Keratinocyte (primary cell): ENCODE data around the gene MEGF11. TPM values are rescaled to one million over a fixed set of nuclear protein-coding genes. Genes with fewer than 3 reads are reported as not detected.

Experiments used
- DNase-seq: peaks from one replicate; pipeline ENCODE4 v3.0.0-alpha.2; 2011; ENCODE audit warnings: low read depth, missing footprints, low spot score
- FAIRE-seq: peaks from 2 replicates; lab custom pipeline; 2011; peaks lifted over from hg19 to GRCh38; lab: Jason Lieb, UNC
- H2AFZ ChIP-seq: 2 replicates; pipeline ENCODE4 v1.6.0; 2012; ENCODE audit warnings: low read length, control low read depth, inconsistent platforms; ENCODE audit not compliant: control insufficient read depth
- H3K27ac ChIP-seq: 2 replicates; pipeline ENCODE4 v1.5.1; 2011; ENCODE audit warnings: low read length; ENCODE audit not compliant: control insufficient read depth, insufficient read depth
- H3K27me3 ChIP-seq: 3 replicates; pipeline ENCODE4 v1.6.0; 2011; ENCODE audit warnings: low read length; ENCODE audit not compliant: control insufficient read depth, insufficient read depth; ENCODE audit errors: extremely low read depth
- H3K36me3 ChIP-seq, 2 experiments: 2 replicates in 1 of 2; 3 replicates in 1 of 2; pipeline ENCODE4 v1.5.1; 2011; ENCODE audit warnings: low read length in 2 of 2, mild to moderate bottlenecking in 1 of 2; ENCODE audit not compliant: control insufficient read depth in 2 of 2, insufficient read depth in 2 of 2; ENCODE audit errors: extremely low read depth in 1 of 2
- H3K4me1 ChIP-seq: 3 replicates; pipeline ENCODE4 v1.5.1; 2011; ENCODE audit warnings: low read length; ENCODE audit not compliant: control insufficient read depth, insufficient read depth; ENCODE audit errors: extremely low read depth
- H3K4me2 ChIP-seq: 3 replicates; pipeline ENCODE4 v1.6.0; 2011; ENCODE audit warnings: low read depth, low read length; ENCODE audit not compliant: control insufficient read depth, insufficient read depth; ENCODE audit errors: extremely low read depth
- H3K4me3 ChIP-seq, 3 experiments: fragments of 200-600 bp in 1 of 3; sonication (generic) in 1 of 3; 2 replicates in 2 of 3; 3 replicates in 1 of 3; pipeline ENCODE4 v1.5.1; 2011 to 2016; ENCODE audit warnings: low read length in 3 of 3, mild to moderate bottlenecking in 3 of 3, control low read depth in 2 of 3, inconsistent platforms in 1 of 3, low read depth in 1 of 3, mixed read lengths in 1 of 3, mixed run types in 1 of 3, moderate library complexity in 1 of 3; ENCODE audit not compliant: control insufficient read depth in 2 of 3, insufficient read depth in 2 of 3; ENCODE audit errors: extremely low read depth in 1 of 3
- H3K79me2 ChIP-seq: 2 replicates; pipeline ENCODE4 v1.6.0; 2012; ENCODE audit warnings: low read length; ENCODE audit not compliant: control insufficient read depth, insufficient read depth
- H3K9ac ChIP-seq: 3 replicates; pipeline ENCODE4 v1.6.0; 2011; ENCODE audit warnings: low read length; ENCODE audit not compliant: control insufficient read depth, insufficient read depth; ENCODE audit errors: extremely low read depth
- H3K9me1 ChIP-seq: 3 replicates; pipeline ENCODE4 v1.6.0; 2011; ENCODE audit warnings: low read length; ENCODE audit not compliant: control insufficient read depth, insufficient read depth; ENCODE audit errors: extremely low read depth
- H3K9me3 ChIP-seq: 2 replicates; pipeline ENCODE4 v1.5.1; 2012; ENCODE audit warnings: low read depth, low read length; ENCODE audit not compliant: control insufficient read depth
- H4K20me1 ChIP-seq: 3 replicates; pipeline ENCODE4 v1.6.0; 2011; ENCODE audit warnings: low read length; ENCODE audit not compliant: control insufficient read depth, insufficient read depth; ENCODE audit errors: extremely low read depth
- EZH2 ChIP-seq: IDR thresholded peaks from one replicate; pipeline ENCODE4 v1.6.1; 2012; ENCODE audit warnings: inconsistent platforms, mild to moderate bottlenecking, low read length, moderate library complexity
- dilution Hi-C: fragments of 300-500 bp; cut with MboI; formaldehyde crosslinking; loops from one replicate; pipeline ENCODE4 v1.7.0; 2020; ENCODE audit warnings: low sequenced_read_pairs; ENCODE audit not compliant: extremely low pct_ligation_motif_present
- polyA plus RNA-seq, 5 experiments: library from polyadenylated mRNA; depleted of rRNA in 3 of 5; stranded (reverse) in 3 of 5; stranded (forward) in 1 of 5; unstranded in 1 of 5; fragments of >200 nt; gene quantifications; 1 replicate in 1 of 5; 2 replicates in 3 of 5; 3 replicates in 1 of 5; pipeline versions ENCODE4 v1.2.1 to v1.2.3, GENCODE V29; 2011 to 2012; ENCODE audit warnings: missing spikeins in 2 of 5, low read depth in 1 of 5, low replicate concordance in 1 of 5
- TF ChIP-seq, protein P1 (sequence below), 3 experiments: IDR thresholded peaks in 1 of 3; conservative IDR thresholded peaks in 1 of 3; optimal IDR thresholded peaks in 1 of 3; 2 replicates in 2 of 3; 3 replicates in 1 of 3; pipeline versions ENCODE3 to v1.5.1; 2011; ENCODE audit warnings: low read length in 3 of 3, mild to moderate bottlenecking in 3 of 3, moderate library complexity in 2 of 3, control low read depth in 1 of 3, inconsistent platforms in 1 of 3; ENCODE audit not compliant: insufficient read depth in 2 of 3; ENCODE audit errors: extremely low read depth in 1 of 3

Gene MEGF11
- polyA plus RNA-seq, 1 donor (not counting 4 experiments of a cell fraction or from before 2014, with no cell fraction given), result not detected

DNA sequence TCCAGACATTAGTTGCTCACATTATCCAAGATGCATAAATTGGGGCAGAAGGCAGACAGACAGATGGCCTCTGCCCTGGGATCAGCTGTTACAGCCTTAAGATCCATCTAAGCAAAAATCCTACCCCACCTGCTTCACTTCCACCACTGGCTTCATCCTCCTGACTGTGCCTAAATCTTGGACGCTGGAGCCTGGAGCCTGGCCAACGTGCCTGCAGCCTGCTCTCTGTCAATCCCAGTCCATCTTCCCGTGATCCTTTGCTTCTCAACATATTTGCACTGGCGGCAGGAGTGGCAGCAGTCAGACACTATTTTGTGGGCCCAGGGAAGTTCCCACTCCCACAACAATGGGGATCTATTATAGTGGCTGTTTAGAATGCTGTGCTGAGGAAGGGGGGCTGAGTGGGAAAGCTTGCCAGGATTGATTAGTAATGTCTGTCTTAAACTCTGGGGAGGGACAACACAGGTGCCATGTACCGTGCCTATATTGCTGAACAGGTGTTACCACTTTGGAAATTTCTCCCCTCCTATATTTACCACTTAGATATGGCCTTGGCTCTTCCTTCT is 121.2 kb downstream of the MEGF11 start:
- FAIRE-seq (no peak), DNase-seq (no peak)
- Histone ChIP-seq H3K4me2 (no peak overlapping the region), H3K9me3 (no peaks in the 10 kb centered on the region), H3K27ac (no peak overlapping the region), H3K9ac (no peak overlapping the region), H3K4me3 (no peak overlapping the region), H4K20me1 (no peaks in the 10 kb centered on the region), H3K36me3 (no peaks in the 10 kb centered on the region), H3K4me1 (no peaks in the 10 kb centered on the region), H3K27me3 (peaks cover 12% of the 10 kb centered on the region), H3K79me2 (no peaks in the 10 kb centered on the region), H2AFZ (no peak overlapping the region), H3K9me1 (no peaks in the 10 kb centered on the region)
- TF ChIP-seq, protein P1, sequence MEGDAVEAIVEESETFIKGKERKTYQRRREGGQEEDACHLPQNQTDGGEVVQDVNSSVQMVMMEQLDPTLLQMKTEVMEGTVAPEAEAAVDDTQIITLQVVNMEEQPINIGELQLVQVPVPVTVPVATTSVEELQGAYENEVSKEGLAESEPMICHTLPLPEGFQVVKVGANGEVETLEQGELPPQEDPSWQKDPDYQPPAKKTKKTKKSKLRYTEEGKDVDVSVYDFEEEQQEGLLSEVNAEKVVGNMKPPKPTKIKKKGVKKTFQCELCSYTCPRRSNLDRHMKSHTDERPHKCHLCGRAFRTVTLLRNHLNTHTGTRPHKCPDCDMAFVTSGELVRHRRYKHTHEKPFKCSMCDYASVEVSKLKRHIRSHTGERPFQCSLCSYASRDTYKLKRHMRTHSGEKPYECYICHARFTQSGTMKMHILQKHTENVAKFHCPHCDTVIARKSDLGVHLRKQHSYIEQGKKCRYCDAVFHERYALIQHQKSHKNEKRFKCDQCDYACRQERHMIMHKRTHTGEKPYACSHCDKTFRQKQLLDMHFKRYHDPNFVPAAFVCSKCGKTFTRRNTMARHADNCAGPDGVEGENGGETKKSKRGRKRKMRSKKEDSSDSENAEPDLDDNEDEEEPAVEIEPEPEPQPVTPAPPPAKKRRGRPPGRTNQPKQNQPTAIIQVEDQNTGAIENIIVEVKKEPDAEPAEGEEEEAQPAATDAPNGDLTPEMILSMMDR (optimal IDR thresholded peaks at IDR 0.05 in 1 of 3, IDR thresholded peaks at IDR 0.05 in 1 of 3, conservative IDR thresholded peaks at IDR 0.05 in 1 of 3; ENCODE audit: extremely low read depth in 1 of 3, insufficient read depth in 2 of 3, low read length in 3 of 3), result no peak
- no peak for TF ChIP-seq EZH2
- dilution Hi-C loops, result no loop called here

GRCh38 chr15:66131831-66132230 is 121.7 kb downstream of the MEGF11 start:
- no peaks in the 10 kb centered on the region for H3K79me2 ChIP-seq
- no peak overlapping the region for H3K4me3 ChIP-seq
- no peaks in the 10 kb centered on the region for H3K36me3 ChIP-seq
- FAIRE-seq (no peak), DNase-seq (no peak)
- H3K9me3 ChIP-seq, result no peaks in the 10 kb centered on the region
- no peaks in the 10 kb centered on the region for H4K20me1 ChIP-seq
- no peak overlapping the region for H2AFZ ChIP-seq
- H3K4me1 ChIP-seq, result no peaks in the 10 kb centered on the region
- H3K27me3 ChIP-seq, result peaks cover 12% of the 10 kb centered on the region
- no peak overlapping the region for H3K9ac ChIP-seq
- no peak overlapping the region for H3K27ac ChIP-seq
- TF ChIP-seq, protein P1 (optimal IDR thresholded peaks at IDR 0.05 in 1 of 3, IDR thresholded peaks at IDR 0.05 in 1 of 3, conservative IDR thresholded peaks at IDR 0.05 in 1 of 3; ENCODE audit: extremely low read depth in 1 of 3, insufficient read depth in 2 of 3, low read length in 3 of 3), result no peak
- no peak for TF ChIP-seq EZH2
- no peak overlapping the region for H3K4me2 ChIP-seq
- no peaks in the 10 kb centered on the region for H3K9me1 ChIP-seq
- dilution Hi-C loops, result no loop called here
